GM10266 (cell line): ENCODE measurements around the gene KRT15.

ENCODE experiments used
- DNase-seq: peaks from one replicate; pipeline ENCODE4 v3.0.0; 2012; ENCODE audit errors: extremely low spot score
- CTCF ChIP-seq: IDR thresholded peaks from 2 replicates; pipeline ENCODE4 v1.5.1; 2012; ENCODE audit warnings: mild to moderate bottlenecking, low read depth; ENCODE audit not compliant: control insufficient read depth, insufficient read depth; ENCODE audit errors: missing control alignments

KRT15 gene

GRCh38 chr17:41464682-41465081 lies 54.0 kb downstream of the KRT15 start:
- TF ChIP-seq CTCF: no peak
- no peak for DNase-seq

- TF ChIP-seq CTCF: no peak
- no peak for DNase-seq
These were observed 54.5 kb downstream of the KRT15 start for GRCh38 chr17:41464173-41464572.

- TF ChIP-seq CTCF: no peak
- DNase-seq: no peak
These were observed 54.9 kb downstream of the KRT15 start for GRCh38 chr17:41463746-41464145.
